CD4-positive, alpha-beta T cell treated with Interleukin-17A for 4 hours (primary cell): ENCODE data around the gene CDH24.
A peak's percentile ranks its signal among the peaks of the same experiment; 100 is the strongest.
"Not testable (repeated sequence)": the region's sequence is repeated elsewhere in the genome, so short reads cannot be mapped to it uniquely, and the experiment has no call there.

Experiments
- DNase-seq: peaks from one replicate; pipeline ENCODE4 v3.0.0-alpha.2; 2020; ENCODE audit warnings: mixed read lengths

CDH24 gene

DNA sequence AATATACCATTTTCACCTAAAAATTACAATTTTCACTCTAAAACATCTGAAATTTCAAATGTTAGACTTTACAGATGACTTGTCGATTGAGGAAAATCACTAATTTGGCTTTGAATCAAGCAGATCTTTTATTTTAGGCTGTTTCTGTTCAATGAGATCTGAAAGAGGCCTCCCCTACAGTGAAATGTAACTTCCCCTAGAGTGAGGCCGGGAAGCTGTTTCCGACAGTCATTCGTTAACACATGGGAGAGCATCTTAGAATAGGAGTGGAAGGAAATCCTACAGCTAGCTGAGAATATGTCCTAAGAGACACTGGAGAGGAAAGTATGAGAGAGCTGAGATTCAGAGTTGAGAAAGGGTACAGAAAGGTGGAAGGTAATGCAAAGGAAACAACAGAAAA, 41.7 kb downstream of the CDH24 start:
- DNase-seq = no peak

DNA sequence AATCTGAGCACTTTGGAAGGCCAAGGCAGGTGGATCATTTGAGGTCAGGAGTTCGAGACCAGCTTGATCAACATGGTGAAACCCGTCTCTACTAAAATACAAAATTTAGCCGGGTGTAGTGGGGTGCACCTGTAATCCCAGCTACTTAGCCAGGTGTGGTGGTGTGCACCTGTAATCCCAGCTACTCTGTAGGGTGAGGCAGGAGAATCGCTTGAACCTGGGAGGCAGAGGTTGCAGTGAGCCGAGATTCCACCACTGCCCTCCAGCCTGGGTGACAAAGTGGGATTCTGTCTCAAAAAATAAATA, 43.6 kb downstream of the CDH24 start:
- DNase-seq = not testable (repeated sequence)

DNA sequence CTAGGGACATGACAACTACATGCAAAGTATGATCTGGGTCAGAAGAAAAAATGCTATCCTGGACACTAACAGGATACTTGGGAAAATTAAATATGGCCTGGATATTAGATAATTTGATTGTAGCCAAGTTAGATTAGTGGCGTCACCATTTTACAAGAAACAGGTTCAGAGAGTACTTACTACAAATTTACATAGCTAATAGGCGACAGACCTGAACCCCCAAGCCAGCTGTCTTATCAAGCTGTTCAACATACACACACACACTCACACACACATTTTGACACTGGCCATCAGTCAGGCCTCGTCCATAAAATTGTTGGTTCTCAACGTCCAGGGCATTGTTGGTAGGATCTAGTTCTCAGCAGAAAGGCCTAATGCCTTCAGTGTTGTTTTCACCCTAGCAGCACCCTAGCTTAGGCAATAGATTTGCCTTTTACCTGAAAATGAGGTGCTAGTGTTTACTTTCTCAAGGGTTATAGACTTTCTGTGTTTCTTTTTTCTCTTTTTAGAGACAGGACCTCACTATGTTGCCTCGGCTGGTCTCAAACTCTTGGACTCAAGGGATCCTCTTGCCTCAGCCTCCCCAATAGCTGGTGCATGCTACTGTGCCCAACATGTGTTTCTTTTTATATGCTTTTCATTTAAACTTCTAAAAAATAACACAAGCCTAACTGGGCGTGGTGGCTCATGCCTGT, 44.1 kb downstream of the CDH24 start:
- no peak for DNase-seq

GRCh38 chr14:23009939-23010726, 47.2 kb downstream of the CDH24 start, which contains the start of gene C14orf93:
Gene C14orf93 (minus strand): TSS chr14:23010143. CDS start chr14:22999023, 11,120 bp downstream.
- peak; percentile 90 for DNase-seq

GRCh38 chr14:23009483-23009938, 47.8 kb downstream of the CDH24 start:
- no peak for DNase-seq

- no peak for DNase-seq
Observed at GRCh38 chr14:23008831-23009230, 48.5 kb downstream of the CDH24 start.

DNA sequence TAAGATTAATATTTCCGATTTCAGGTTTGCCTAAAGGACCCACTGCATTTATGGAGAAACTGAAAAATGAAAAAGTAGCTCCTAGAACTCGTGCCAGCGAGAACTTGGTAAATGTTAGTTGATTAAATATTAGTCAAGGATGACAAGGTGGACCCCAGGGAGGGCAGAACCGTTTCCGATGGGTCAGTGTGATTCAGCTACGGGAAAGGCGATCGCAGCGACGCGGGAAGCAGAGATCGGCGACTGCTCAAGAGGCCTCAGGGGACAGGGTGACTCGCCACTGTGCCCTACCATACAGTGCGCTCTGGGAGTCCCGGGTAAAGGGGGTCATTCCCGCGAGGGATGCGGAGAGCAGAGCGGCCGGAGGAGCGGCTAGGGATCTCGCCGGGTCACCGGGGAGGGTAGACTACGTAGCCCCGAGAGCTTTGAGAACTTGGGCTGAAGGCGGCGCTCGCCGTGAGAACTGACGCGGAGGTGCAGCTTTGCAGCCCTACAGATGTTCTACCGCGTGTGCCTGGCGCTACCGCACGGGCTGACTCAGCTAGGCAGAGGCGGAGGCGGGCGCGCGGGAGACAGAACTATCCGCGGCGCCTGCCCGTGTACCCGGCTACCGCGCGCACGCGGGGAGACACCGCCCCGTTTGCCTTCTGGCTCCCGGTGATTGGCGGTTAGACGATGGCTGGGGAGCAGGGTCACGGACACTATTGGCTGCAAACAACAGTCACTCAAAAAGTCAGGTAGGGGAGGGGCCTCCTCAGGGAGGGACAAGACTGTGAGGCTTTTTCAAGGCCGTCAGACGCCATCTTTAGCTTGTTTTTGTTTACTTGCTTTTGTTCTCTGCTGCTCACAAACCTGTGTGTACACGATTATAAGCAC, 50.5 kb downstream of the CDH24 start:
- peak; percentile 97 for DNase-seq

DNA sequence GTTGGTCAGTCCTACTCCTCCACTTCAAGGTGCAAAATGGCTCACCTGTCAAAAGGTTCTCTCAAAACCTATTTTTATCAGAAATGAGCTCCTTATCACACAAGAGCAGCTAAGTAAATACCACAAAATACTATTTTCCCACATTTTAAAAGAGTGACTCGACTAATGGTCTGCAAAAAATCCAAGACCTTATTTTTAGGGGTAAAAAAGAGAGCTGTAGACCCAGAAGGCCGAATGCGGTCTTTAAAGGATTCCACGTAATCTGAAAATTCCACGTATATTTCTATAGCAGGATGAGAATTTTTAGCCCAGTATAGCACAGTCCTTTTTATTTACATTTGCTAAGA, 51.2 kb downstream of the CDH24 start:
- no peak for DNase-seq

DNA sequence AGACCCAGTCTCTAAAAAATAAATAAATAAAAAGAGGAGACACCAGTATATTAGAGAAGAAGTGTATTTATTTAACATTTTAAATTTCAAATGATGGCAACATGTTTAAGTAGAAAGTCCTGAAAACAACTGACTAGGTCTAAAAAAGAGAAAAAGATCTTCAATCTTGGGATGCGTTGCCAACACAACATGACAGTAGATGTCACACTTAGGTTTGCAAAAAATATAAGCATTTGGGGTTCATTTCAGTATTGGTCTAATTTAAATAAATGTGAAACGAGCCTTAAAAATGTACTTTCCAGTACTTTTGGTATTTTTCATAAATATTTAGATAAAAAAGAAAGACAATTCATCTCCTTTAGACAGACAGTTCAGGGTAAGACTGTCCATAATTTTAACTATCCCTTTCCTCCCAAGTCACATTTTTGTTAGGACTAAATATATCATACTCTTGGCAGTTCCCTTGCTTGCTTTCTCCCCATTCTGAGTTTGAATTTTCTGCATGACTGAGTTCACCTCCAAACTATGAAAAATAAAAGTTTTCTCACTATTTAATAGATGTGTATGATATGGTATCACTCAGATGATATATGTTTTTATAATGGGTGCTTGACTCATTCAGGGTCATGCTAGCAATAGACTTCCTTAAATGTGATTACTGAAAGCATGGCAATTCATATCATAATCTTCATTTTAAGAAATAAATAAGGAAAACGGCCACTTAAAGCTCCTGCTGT, 51.7 kb downstream of the CDH24 start:
- DNase-seq = no peak

GRCh38 chr14:23004274-23004673, 53.0 kb downstream of the CDH24 start:
- not testable (repeated sequence) for DNase-seq

GRCh38 chr14:23002592-23002991, 54.7 kb downstream of the CDH24 start:
- DNase-seq = no peak

GRCh38 chr14:23000860-23001259, 56.5 kb downstream of the CDH24 start:
- DNase-seq = no peak

GRCh38 chr14:22998329-22999012, 58.8 kb downstream of the CDH24 start:
- DNase-seq = no peak

DNA sequence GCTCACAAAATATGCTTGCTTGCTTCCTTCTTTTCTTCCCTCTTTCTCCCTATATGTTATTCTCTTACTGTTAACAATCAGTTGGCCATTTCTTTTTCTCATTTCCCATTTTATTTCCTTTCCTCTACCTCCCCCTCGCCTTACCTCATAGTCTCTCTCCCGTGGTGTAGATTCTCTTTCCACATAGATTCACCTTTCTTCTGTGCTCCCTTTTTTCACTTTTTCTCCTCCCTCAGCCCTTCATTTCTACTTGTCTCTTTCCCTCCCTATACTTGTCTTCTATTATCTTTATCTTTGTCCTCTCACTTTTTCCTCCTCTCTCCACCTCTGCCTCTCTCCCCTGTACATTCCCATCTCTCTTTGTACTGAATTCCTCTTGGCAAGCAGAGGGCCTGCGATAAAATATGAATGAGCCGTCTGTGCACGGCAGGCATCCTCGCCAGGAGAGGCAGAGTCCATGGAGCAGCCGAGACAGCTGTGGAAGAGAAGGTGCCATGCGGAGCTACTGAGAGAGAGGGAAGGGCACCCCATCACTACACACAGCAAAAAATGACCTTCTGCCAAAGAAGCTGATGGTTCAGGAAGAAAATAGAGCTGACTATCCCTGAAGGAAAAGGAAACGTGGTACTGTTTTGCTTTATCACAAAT, 59.5 kb downstream of the CDH24 start:
- DNase-seq = no peak
